HL-60 (cell line): ENCODE data around the gene TEX35.

ENCODE experiments used
- DNase-seq, 2 experiments: peaks; one replicate each; pipeline ENCODE4 v3.0.0-alpha.2; 2010 to 2020; ENCODE audit warnings: low read depth in 1 of 2, low spot score in 1 of 2
- H3K27ac ChIP-seq: fragments of 250-450 bp; sonication (Bioruptor Pico); replicated peaks from 2 replicates; pipeline ENCODE4 v1.5.1; 2020; ENCODE audit warnings: mild to moderate bottlenecking, moderate library complexity
- H3K27me3 ChIP-seq: fragments of 250-450 bp; sonication (Bioruptor Pico); 2 replicates; pipeline ENCODE4 v1.5.1; 2021; ENCODE audit warnings: mild to moderate bottlenecking, moderate library complexity; ENCODE audit not compliant: insufficient read depth, poor library complexity, severe bottlenecking
- H3K4me3 ChIP-seq: replicated peaks from 2 replicates; pipeline ENCODE4 v1.5.1; 2011; ENCODE audit warnings: mild to moderate bottlenecking, control low read depth, low read length; ENCODE audit not compliant: insufficient read depth
- CTCF ChIP-seq: IDR thresholded peaks from one replicate; pipeline ENCODE4 v1.5.1; 2011; ENCODE audit warnings: low read length, control low read depth, inconsistent platforms; ENCODE audit not compliant: insufficient read depth
- GABPA ChIP-seq: IDR thresholded peaks from 2 replicates; pipeline ENCODE4 v1.6.1; 2012; ENCODE audit warnings: low read depth
- POLR2AphosphoS5 ChIP-seq: IDR thresholded peaks from 2 replicates; pipeline ENCODE4 v1.6.1; 2012; ENCODE audit warnings: low read depth
- SPI1 ChIP-seq: IDR thresholded peaks from 2 replicates; pipeline ENCODE4 v1.6.1; 2012; ENCODE audit warnings: low read depth, mild to moderate bottlenecking, borderline replicate concordance
- TF ChIP-seq, protein P1 (sequence below): IDR thresholded peaks from 2 replicates; pipeline ENCODE4 v1.6.1; 2012; ENCODE audit warnings: low read depth; ENCODE audit not compliant: insufficient replicate concordance

Gene TEX35

DNA sequence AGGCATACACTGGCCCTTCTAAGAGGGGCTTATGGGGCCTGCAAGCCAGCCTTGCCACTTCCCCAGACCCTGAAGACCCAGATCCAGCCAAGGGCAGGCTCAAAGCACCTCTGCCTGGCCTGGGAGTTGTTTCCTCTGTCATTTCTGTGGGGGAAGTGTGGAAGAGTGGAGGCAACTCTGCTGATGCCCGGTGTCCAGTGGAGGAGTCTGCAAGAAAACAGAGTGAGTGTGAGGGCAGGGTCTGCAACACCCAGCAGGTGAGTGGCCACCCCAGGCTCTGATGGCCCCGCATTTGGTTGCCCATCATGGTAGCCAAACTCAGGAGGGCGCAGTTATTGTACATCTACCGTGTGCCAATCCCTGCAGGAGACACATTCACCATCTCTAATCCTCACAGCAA lies 24.5 kb upstream of the TEX35 start:
- no peak for DNase-seq
- no peak for TF ChIP-seq GABPA
- TF ChIP-seq, protein P1, sequence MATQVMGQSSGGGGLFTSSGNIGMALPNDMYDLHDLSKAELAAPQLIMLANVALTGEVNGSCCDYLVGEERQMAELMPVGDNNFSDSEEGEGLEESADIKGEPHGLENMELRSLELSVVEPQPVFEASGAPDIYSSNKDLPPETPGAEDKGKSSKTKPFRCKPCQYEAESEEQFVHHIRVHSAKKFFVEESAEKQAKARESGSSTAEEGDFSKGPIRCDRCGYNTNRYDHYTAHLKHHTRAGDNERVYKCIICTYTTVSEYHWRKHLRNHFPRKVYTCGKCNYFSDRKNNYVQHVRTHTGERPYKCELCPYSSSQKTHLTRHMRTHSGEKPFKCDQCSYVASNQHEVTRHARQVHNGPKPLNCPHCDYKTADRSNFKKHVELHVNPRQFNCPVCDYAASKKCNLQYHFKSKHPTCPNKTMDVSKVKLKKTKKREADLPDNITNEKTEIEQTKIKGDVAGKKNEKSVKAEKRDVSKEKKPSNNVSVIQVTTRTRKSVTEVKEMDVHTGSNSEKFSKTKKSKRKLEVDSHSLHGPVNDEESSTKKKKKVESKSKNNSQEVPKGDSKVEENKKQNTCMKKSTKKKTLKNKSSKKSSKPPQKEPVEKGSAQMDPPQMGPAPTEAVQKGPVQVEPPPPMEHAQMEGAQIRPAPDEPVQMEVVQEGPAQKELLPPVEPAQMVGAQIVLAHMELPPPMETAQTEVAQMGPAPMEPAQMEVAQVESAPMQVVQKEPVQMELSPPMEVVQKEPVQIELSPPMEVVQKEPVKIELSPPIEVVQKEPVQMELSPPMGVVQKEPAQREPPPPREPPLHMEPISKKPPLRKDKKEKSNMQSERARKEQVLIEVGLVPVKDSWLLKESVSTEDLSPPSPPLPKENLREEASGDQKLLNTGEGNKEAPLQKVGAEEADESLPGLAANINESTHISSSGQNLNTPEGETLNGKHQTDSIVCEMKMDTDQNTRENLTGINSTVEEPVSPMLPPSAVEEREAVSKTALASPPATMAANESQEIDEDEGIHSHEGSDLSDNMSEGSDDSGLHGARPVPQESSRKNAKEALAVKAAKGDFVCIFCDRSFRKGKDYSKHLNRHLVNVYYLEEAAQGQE, result no peak
- TF ChIP-seq POLR2AphosphoS5, result no peak
- no peak for TF ChIP-seq SPI1
- no peak for TF ChIP-seq CTCF
- Histone ChIP-seq H3K27ac (no peak overlapping the region), H3K4me3 (no peak overlapping the region), H3K27me3 (no peaks in the 10 kb centered on the region)

GRCh38 chr1:178489399-178489798 lies 23.5 kb upstream of the TEX35 start:
- TF ChIP-seq SPI1, result no peak
- TF ChIP-seq, protein P1, result no peak
- TF ChIP-seq CTCF, result no peak
- no peak for TF ChIP-seq GABPA
- TF ChIP-seq POLR2AphosphoS5, result no peak
- no peak overlapping the region for H3K4me3 ChIP-seq
- no peak overlapping the region for H3K27ac ChIP-seq
- DNase-seq, result no peak
- no peaks in the 10 kb centered on the region for H3K27me3 ChIP-seq

GRCh38 chr1:178490136-178490535 lies 22.8 kb upstream of the TEX35 start:
- Histone ChIP-seq H3K27ac (no peak overlapping the region), H3K27me3 (no peaks in the 10 kb centered on the region), H3K4me3 (no peak overlapping the region)
- no peak for TF ChIP-seq CTCF
- no peak for TF ChIP-seq POLR2AphosphoS5
- TF ChIP-seq GABPA, result no peak
- TF ChIP-seq SPI1, result no peak
- TF ChIP-seq, protein P1, result no peak
- no peak for DNase-seq
